ENCODE data around the gene PSMC4. TPM values are rescaled to one million over a fixed set of nuclear protein-coding genes. Genes with fewer than 3 reads are reported as not detected.

The PSMC4 gene
- total RNA-seq, 1 donor from 2014 or later, result 111 TPM

GRCh38 chr19:39942366-39942730, 28.6 kb upstream of the PSMC4 start:
- peaks cover 8% of the 10 kb centered on the region for H3K36me3 Mint-ChIP-seq (ENCODE audit: unreplicated experiment)
- H3K4me1 Mint-ChIP-seq (ENCODE audit: low read depth, unreplicated experiment), result no peaks in the 10 kb centered on the region
- TF ChIP-seq, protein P1, sequence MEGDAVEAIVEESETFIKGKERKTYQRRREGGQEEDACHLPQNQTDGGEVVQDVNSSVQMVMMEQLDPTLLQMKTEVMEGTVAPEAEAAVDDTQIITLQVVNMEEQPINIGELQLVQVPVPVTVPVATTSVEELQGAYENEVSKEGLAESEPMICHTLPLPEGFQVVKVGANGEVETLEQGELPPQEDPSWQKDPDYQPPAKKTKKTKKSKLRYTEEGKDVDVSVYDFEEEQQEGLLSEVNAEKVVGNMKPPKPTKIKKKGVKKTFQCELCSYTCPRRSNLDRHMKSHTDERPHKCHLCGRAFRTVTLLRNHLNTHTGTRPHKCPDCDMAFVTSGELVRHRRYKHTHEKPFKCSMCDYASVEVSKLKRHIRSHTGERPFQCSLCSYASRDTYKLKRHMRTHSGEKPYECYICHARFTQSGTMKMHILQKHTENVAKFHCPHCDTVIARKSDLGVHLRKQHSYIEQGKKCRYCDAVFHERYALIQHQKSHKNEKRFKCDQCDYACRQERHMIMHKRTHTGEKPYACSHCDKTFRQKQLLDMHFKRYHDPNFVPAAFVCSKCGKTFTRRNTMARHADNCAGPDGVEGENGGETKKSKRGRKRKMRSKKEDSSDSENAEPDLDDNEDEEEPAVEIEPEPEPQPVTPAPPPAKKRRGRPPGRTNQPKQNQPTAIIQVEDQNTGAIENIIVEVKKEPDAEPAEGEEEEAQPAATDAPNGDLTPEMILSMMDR (IDR thresholded peaks at IDR 0.05; ENCODE audit: partially characterized antibody, unreplicated experiment), result no peak
- H3K4me3 Mint-ChIP-seq (ENCODE audit: unreplicated experiment), result no peak overlapping the region
- H3K27me3 Mint-ChIP-seq (ENCODE audit: unreplicated experiment), result no peaks in the 10 kb centered on the region
- no peak for DNase-seq
- H3K27ac Mint-ChIP-seq (ENCODE audit: unreplicated experiment), result no peak overlapping the region
- no peaks in the 10 kb centered on the region for H3K9me3 Mint-ChIP-seq (ENCODE audit: unreplicated experiment)

DNA sequence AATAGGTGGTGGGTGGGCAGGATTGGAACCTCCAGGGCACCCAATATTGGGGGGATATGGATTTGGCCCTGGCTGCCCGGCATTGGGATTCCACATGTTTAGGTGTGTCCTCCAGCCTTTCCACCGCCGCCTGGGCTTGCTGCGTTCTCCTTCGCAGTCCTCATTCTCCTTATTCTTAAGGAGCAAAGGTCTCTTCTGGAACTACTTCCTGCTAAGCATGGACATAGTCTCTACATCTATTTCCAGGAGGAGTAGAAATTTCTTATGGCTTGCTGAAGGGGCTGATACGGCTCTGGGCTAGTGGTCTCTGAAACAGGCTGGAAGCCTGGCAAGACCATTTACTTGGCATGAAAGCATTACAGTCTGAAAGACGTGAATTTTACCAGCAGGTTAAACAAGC, 27.4 kb upstream of the PSMC4 start:
- TF ChIP-seq, protein P1 (IDR thresholded peaks at IDR 0.05; ENCODE audit: partially characterized antibody, unreplicated experiment), result no peak

DNA sequence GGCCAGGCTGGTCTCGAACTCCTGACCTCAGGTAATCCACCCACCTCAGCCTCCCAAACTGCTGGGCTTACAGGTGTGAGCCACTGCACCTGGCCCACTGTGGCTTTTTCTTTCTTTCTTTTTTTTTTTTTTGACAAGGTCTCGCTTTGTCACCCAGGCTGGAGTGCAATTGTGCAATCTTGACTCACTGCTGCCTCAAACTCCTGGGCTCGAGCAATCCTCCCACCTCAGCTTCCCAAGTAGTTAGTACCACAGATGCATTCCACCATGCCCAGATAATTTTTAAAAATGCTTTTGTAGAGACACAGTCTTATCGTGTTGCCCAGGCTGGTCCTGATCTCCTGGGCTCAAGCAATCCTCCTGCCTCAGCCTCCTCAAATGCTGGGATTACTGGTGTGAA, 24.4 kb upstream of the PSMC4 start:
- Mint-ChIP-seq H3K36me3 (ENCODE audit: unreplicated experiment) (no peaks in the 10 kb centered on the region), H3K27me3 (ENCODE audit: unreplicated experiment) (no peaks in the 10 kb centered on the region), H3K4me1 (ENCODE audit: low read depth, unreplicated experiment) (no peaks in the 10 kb centered on the region), H3K27ac (ENCODE audit: unreplicated experiment) (no peak overlapping the region), H3K9me3 (ENCODE audit: unreplicated experiment) (peaks cover 2% of the 10 kb centered on the region), H3K4me3 (ENCODE audit: unreplicated experiment) (no peak overlapping the region)
- no peak for DNase-seq
- TF ChIP-seq, protein P1 (IDR thresholded peaks at IDR 0.05; ENCODE audit: partially characterized antibody, unreplicated experiment), result no peak

More for the DNA sequence above, 27.4 kb upstream of the PSMC4 start:
- Mint-ChIP-seq H3K4me1 (ENCODE audit: low read depth, unreplicated experiment) (no peaks in the 10 kb centered on the region), H3K36me3 (ENCODE audit: unreplicated experiment) (peaks cover 8% of the 10 kb centered on the region), H3K9me3 (ENCODE audit: unreplicated experiment) (peaks cover 2% of the 10 kb centered on the region), H3K27me3 (ENCODE audit: unreplicated experiment) (no peaks in the 10 kb centered on the region), H3K27ac (ENCODE audit: unreplicated experiment) (no peak overlapping the region), H3K4me3 (ENCODE audit: unreplicated experiment) (no peak overlapping the region)
- DNase-seq, result no peak

GRCh38 chr19:39949026-39949747, 21.8 kb upstream of the PSMC4 start:
- peaks cover 1% of the 10 kb centered on the region for H3K27me3 Mint-ChIP-seq (ENCODE audit: unreplicated experiment)
- H3K9me3 Mint-ChIP-seq (ENCODE audit: unreplicated experiment), result peaks cover 2% of the 10 kb centered on the region

More at GRCh38 chr19:39949026-39949747, 21.8 kb upstream of the PSMC4 start:
- Mint-ChIP-seq H3K36me3 (ENCODE audit: unreplicated experiment) (no peaks in the 10 kb centered on the region), H3K4me3 (ENCODE audit: unreplicated experiment) (no peak overlapping the region), H3K4me1 (ENCODE audit: low read depth, unreplicated experiment) (no peaks in the 10 kb centered on the region), H3K27ac (ENCODE audit: unreplicated experiment) (no peak overlapping the region)
- DNase-seq, result no peak
- TF ChIP-seq, protein P1 (IDR thresholded peaks at IDR 0.05; ENCODE audit: partially characterized antibody, unreplicated experiment), result no peak

Measured in glutamatergic neuron (in vitro differentiated cells).